HepG2 (cell line): ENCODE data around the gene SUCLA2. TPM values are rescaled to one million over a fixed set of nuclear protein-coding genes. Genes with fewer than 3 reads are reported as not detected.

Experiments
- ATAC-seq: fragments of 200-7000 bp; cut with Tn5 transposase; 3 replicates; pipeline ENCODE4 v1.9.1; 2020; ENCODE audit warnings: mild to moderate bottlenecking, moderate library complexity
- BruUV-seq: library from RNA; stranded (reverse); fragments of 400-500 nt; replicated peaks from 2 replicates; lab custom pipeline; 2021; lab: Mats Ljungman, UMichigan
- CTCF ChIA-PET: fragments of 300-600 bp; formaldehyde crosslinking; extraction: SDS; loops from one replicate; lab custom pipeline; 2021; ENCODE audit warnings: low total read pairs, inconsistent platforms, low intra/inter-chr PET ratio; lab: Yijun Ruan, JAX
- POLR2A ChIA-PET: fragments of 350-600 bp; sonication (Branson Sonifier 250); formaldehyde crosslinking; loops from one replicate; lab custom pipeline; 2020; ENCODE audit warnings: antibody characterized with exemption, inconsistent platforms; lab: Yijun Ruan, JAX
- DNase-seq: peaks from one replicate; pipeline ENCODE4 v3.0.0-alpha.2; 2015; ENCODE audit warnings: low spot score
- FAIRE-seq: peaks from 3 replicates; lab custom pipeline; 2011; peaks lifted over from hg19 to GRCh38; lab: Jason Lieb, UNC
- H2AFZ ChIP-seq: one replicate; pipeline ENCODE4 v1.6.1; 2011; ENCODE audit warnings: low read length, inconsistent platforms
- H3K27ac ChIP-seq: fragments of 300-600 bp; 3 replicates; pipeline ENCODE4 v1.8.0; 2011; ENCODE audit warnings: mixed run types, mild to moderate bottlenecking, mixed read lengths, low read length, inconsistent platforms; ENCODE audit not compliant: insufficient read depth; ENCODE audit errors: extremely low read length
- H3K27me3 ChIP-seq, 2 experiments: fragments of 200-600 bp in 1 of 2; 2 replicates in 1 of 2; 3 replicates in 1 of 2; pipeline versions ENCODE4 v1.6.0 to v1.8.0; 2011; ENCODE audit warnings: low read length in 2 of 2, mild to moderate bottlenecking in 2 of 2, moderate library complexity in 2 of 2, inconsistent platforms in 1 of 2; ENCODE audit not compliant: insufficient read depth in 2 of 2, control insufficient read depth in 1 of 2
- H3K36me3 ChIP-seq, 2 experiments: fragments of 200-600 bp in 1 of 2; replicated peaks in 1 of 2; 2 replicates in 1 of 2; 3 replicates in 1 of 2; pipeline versions ENCODE4 v1.5.1 to v1.8.0; 2011; ENCODE audit warnings: low read length in 2 of 2, inconsistent platforms in 1 of 2; ENCODE audit not compliant: insufficient read depth in 2 of 2, control insufficient read depth in 1 of 2
- H3K4me1 ChIP-seq: 2 replicates; pipeline ENCODE4 v1.5.1; 2012; ENCODE audit warnings: low read length, inconsistent platforms; ENCODE audit not compliant: insufficient read depth
- H3K4me2 ChIP-seq: 2 replicates; pipeline ENCODE4 v1.6.0; 2011; ENCODE audit warnings: low read depth, low read length, inconsistent platforms
- H3K4me3 ChIP-seq, 3 experiments: fragments of 200-600 bp in 1 of 3; sonication (generic), shearing (Covaris generic) in 1 of 3; replicated peaks in 1 of 3; 2 replicates each; pipeline ENCODE4 v1.5.1; 2011 to 2016; ENCODE audit warnings: low read length in 3 of 3, inconsistent platforms in 2 of 3, low read depth in 2 of 3, mild to moderate bottlenecking in 2 of 3, control low read depth in 1 of 3, mixed read lengths in 1 of 3; ENCODE audit not compliant: insufficient read depth in 1 of 3
- H3K79me2 ChIP-seq: one replicate; pipeline ENCODE4 v1.6.1; 2011; ENCODE audit warnings: low read length, inconsistent platforms; ENCODE audit not compliant: insufficient read depth
- H3K9ac ChIP-seq: 2 replicates; pipeline ENCODE4 v1.6.0; 2011; ENCODE audit warnings: mild to moderate bottlenecking, low read depth, low read length, inconsistent platforms; ENCODE audit not compliant: insufficient read depth
- H3K9me3 ChIP-seq: 2 replicates; pipeline ENCODE4 v1.5.1; 2012; ENCODE audit warnings: mild to moderate bottlenecking, low read length
- H4K20me1 ChIP-seq: 2 replicates; pipeline ENCODE4 v1.6.0; 2011; ENCODE audit warnings: inconsistent platforms, mild to moderate bottlenecking, low read length, moderate library complexity; ENCODE audit not compliant: insufficient read depth
- ATF2 ChIP-seq: sonication (generic); formaldehyde crosslinking; IDR thresholded peaks from 2 replicates; pipeline ENCODE4 v1.4.0; 2020; ENCODE audit warnings: missing genetic modification reagents
- ATF5 ChIP-seq: sonication (generic); formaldehyde crosslinking; IDR thresholded peaks from 2 replicates; pipeline ENCODE4 v1.4.0; 2020; ENCODE audit warnings: mild to moderate bottlenecking, low read depth, missing genetic modification reagents
- BRD4 ChIP-seq: sonication (generic); formaldehyde crosslinking; IDR thresholded peaks from 2 replicates; pipeline ENCODE4 v1.4.0; 2020; ENCODE audit warnings: missing genetic modification reagents
- GMEB2 ChIP-seq: IDR thresholded peaks from 2 replicates; pipeline ENCODE4 v1.6.1; 2016; ENCODE audit warnings: missing biosample characterization, missing genetic modification reagents, low read depth
- HNRNPK ChIP-seq: fragments of 200-400 bp; formaldehyde crosslinking; IDR thresholded peaks from 2 replicates; pipeline ENCODE4 v1.6.1; 2018; ENCODE audit warnings: low read length, low read depth, moderate library complexity, mild to moderate bottlenecking; ENCODE audit not compliant: poor library complexity, severe bottlenecking
- KLF15 ChIP-seq: sonication (generic); formaldehyde crosslinking; IDR thresholded peaks from 2 replicates; pipeline ENCODE4 v1.8.1; 2023; ENCODE audit warnings: borderline replicate concordance, mild to moderate bottlenecking, inconsistent platforms, missing genetic modification reagents, mixed read lengths
- TFDP1 ChIP-seq: IDR thresholded peaks from 2 replicates; pipeline ENCODE4 v1.6.1; 2016; ENCODE audit warnings: missing compliant biosample characterization, missing genetic modification reagents, borderline replicate concordance
- U2AF1 ChIP-seq: fragments of 200-400 bp; formaldehyde crosslinking; optimal IDR thresholded peaks from 2 replicates; pipeline ENCODE3; 2017; ENCODE audit warnings: mild to moderate bottlenecking, low read depth, low read length
- ZNF354B ChIP-seq: sonication (generic); formaldehyde crosslinking; IDR thresholded peaks from 2 replicates; pipeline ENCODE4 v1.8.0; 2022; ENCODE audit warnings: mild to moderate bottlenecking, missing genetic modification reagents
- ZNF543 ChIP-seq: sonication (generic); formaldehyde crosslinking; IDR thresholded peaks from 2 replicates; pipeline ENCODE4 v1.4.0; 2020; ENCODE audit warnings: mild to moderate bottlenecking, missing genetic modification reagents
- ZNF567 ChIP-seq: sonication (generic); formaldehyde crosslinking; IDR thresholded peaks from 2 replicates; pipeline ENCODE4 v1.8.1; 2023; ENCODE audit warnings: mild to moderate bottlenecking, missing genetic modification reagents, borderline replicate concordance
- ZNF687 ChIP-seq: sonication (generic); formaldehyde crosslinking; IDR thresholded peaks from 2 replicates; pipeline ENCODE4 v1.5.1; 2020; ENCODE audit warnings: mild to moderate bottlenecking, missing genetic modification reagents, moderate library complexity
- WGBS: methylation state at CpG from one replicate; pipeline ENCODE4 v1.1.6; 2017; ENCODE audit warnings: low lambda C conversion rate; 5-methylcytosine and 5-hydroxymethylcytosine counted together
- in situ Hi-C: cut with HindIII; loops from 2 replicates; pipeline ENCODE4 v1.10.0; 2017; ENCODE audit warnings: low pct_unique_long_range_greater_than_20kb; ENCODE audit not compliant: extremely low pct_ligation_motif_present
- intact Hi-C: fragments of 100-400 bp; cut with micrococcal nuclease; formaldehyde crosslinking; loops from one replicate; pipeline ENCODE4 v1.10.0; 2022; ENCODE audit not compliant: unreplicated experiment
- polyA plus RNA-seq, 8 experiments: library from polyadenylated mRNA; depleted of rRNA in 3 of 8; stranded (reverse) in 7 of 8; unstranded in 1 of 8; fragments of >200 nt; fragmentation: Illumina TruSeq in 4 of 8; extraction: Trizol in 4 of 8; gene quantifications; 2 replicates each; pipeline versions ENCODE4 v1.2.1 to v1.2.3, GENCODE V29; 2011 to 2016; ENCODE audit warnings: low read depth in 4 of 8, missing spikeins in 1 of 8, mixed read lengths in 1 of 8; ENCODE audit not compliant: insufficient read depth in 1 of 8
- total RNA-seq, 5 experiments: library from RNA; depleted of rRNA; stranded (reverse); fragments of >200 nt; fragmentation: Illumina TruSeq; extraction: Trizol; gene quantifications; 2 replicates each; pipeline ENCODE4 v1.2.3, GENCODE V29; 2016; ENCODE audit warnings: low read depth in 1 of 5
- TF ChIP-seq, protein P1 (sequence below): sonication (generic); formaldehyde crosslinking; IDR thresholded peaks from 2 replicates; pipeline ENCODE4 v1.4.0; 2020; ENCODE audit warnings: missing genetic modification reagents

The SUCLA2 gene
- total and polyA plus RNA-seq, 2 of the 13 experiments (the other 11 are each of a cell fraction or from before 2014, with no cell fraction given): 28.4 to 77.1 TPM

DNA sequence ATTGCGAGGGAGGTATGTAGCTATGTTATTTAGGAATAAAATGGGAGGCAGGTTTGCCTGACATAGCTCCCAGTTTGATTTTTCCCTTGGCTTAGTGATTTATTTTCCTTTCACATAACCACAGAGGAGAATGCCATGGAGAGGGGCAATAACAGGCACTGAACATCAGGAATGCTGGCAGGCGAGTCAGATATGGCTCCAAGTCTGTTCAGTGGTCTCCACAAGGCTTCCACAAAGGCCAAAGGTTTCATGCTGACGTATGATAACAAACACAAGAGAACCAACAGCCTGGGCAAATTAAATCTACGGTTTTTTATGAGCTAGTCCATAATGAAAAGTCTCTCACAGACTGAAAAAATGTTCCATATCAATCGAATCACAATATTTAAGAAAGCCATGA, 66.7 kb downstream of the SUCLA2 start:
- POLR2A ChIA-PET: no interaction called here
- CTCF ChIA-PET: no interaction called here
- BruUV-seq: no TSS peak
- intact Hi-C loops (loop anchor here (10.0 kb wide), 1 partner anchor 140 kb away; no protein-coding TSS in a partner anchor), in situ Hi-C loops (no loop called here)
- Histone ChIP-seq H4K20me1 (no peaks in the 10 kb centered on the region), H2AFZ (no peak overlapping the region), H3K36me3 (no peaks in the 10 kb centered on the region), H3K4me2 (no peak overlapping the region), H3K9ac (no peak overlapping the region), H3K79me2 (no peaks in the 10 kb centered on the region), H3K9me3 (no peaks in the 10 kb centered on the region), H3K27ac (no peak overlapping the region), H3K4me3 (no peak overlapping the region), H3K4me1 (peaks cover 36% of the 10 kb centered on the region), H3K27me3 (no peaks in the 10 kb centered on the region)
- no peak for ATAC-seq
- FAIRE-seq: no peak
- no peak for DNase-seq
- WGBS: 83% methylated on average over 5 of the region's 5 CpGs
- TF ChIP-seq U2AF1: no peak
- TF ChIP-seq ZNF543: no peak
- no peak for TF ChIP-seq TFDP1 (CRISPR knock-in tag)
- no peak for TF ChIP-seq GMEB2
- no peak for TF ChIP-seq KLF15 (CRISPR knock-in tag)
- TF ChIP-seq ATF5: no peak
- no peak for TF ChIP-seq HNRNPK
- TF ChIP-seq, protein P1, sequence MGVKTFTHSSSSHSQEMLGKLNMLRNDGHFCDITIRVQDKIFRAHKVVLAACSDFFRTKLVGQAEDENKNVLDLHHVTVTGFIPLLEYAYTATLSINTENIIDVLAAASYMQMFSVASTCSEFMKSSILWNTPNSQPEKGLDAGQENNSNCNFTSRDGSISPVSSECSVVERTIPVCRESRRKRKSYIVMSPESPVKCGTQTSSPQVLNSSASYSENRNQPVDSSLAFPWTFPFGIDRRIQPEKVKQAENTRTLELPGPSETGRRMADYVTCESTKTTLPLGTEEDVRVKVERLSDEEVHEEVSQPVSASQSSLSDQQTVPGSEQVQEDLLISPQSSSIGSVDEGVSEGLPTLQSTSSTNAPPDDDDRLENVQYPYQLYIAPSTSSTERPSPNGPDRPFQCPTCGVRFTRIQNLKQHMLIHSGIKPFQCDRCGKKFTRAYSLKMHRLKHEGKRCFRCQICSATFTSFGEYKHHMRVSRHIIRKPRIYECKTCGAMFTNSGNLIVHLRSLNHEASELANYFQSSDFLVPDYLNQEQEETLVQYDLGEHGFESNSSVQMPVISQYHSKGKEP (CRISPR knock-in tag): no peak
- no peak for TF ChIP-seq ATF2
- no peak for TF ChIP-seq ZNF354B (CRISPR knock-in tag)
- TF ChIP-seq ZNF687 (CRISPR knock-in tag): no peak
- TF ChIP-seq ZNF567 (CRISPR knock-in tag): no peak
- no peak for TF ChIP-seq BRD4
